Measurements from ENCODE around the gene PKDREJ.

Gene PKDREJ

DNA sequence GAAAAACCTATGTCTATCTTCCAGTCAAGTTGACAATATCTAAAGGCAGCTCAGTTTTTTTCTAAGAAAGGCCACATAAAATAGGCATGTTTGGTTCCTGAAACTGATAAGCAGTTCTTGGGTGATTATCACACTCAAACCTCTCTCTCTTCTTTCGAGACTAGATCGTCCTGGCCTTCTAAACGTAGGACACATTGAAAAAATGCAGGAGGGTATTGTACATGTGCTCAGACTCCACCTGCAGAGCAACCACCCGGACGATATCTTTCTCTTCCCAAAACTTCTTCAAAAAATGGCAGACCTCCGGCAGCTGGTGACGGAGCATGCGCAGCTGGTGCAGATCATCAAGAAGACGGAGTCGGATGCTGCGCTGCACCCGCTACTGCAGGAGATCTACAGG is 28.2 kb downstream of the PKDREJ start:
- no peak for DNase-seq (ENCODE audit: low read depth)

DNA sequence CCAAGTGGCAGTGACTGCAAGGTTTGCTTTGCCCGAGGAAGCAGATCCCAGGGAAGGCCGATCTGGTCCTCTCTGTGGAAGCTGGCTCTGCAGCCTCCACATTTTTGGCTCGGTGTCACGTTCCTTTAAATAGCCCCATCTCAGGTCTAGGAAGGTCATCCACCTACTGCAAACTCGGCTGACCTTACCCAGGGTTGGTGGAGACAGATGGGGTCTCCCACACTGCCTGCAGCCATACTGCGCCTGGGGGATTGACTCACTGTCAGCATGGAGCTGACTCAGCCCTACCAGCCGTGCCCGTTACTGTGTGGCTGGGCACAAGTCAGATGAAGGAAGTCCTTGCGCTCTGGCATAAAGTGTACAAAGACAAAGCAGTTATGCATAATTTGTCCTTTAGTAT is 29.9 kb downstream of the PKDREJ start:
- DNase-seq (ENCODE audit: low read depth), result no peak

DNA sequence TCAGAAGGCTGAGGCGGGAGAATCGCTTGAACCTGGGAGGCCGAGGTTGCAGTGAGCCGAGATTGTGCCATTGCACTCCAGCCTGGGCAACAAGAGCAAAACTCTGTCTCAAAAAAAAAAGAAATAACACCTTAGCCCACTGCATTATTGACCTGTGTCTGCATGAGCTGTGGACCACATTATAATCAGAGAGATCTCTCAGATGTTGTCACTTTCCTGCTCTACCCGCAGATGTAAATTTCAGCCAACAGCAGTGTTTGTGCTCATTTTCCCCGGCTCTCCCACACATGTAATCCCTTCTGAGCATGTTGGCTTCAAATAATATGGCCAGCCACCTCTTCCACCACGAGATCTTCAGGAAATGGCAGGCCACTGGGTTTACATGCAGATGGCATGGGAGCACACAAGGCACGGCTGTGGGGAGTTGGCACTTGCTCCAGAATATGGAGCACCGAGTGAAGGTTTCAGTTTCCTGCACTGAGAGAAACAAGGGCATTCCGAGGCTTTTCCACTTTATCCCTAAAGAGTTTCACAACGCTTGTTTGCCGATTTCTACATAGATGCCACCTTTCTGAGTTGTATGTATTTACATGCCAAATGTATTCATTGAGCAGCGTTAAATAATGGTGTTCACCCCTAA is 32.8 kb downstream of the PKDREJ start:
- DNase-seq (ENCODE audit: low read depth), result no peak

DNA sequence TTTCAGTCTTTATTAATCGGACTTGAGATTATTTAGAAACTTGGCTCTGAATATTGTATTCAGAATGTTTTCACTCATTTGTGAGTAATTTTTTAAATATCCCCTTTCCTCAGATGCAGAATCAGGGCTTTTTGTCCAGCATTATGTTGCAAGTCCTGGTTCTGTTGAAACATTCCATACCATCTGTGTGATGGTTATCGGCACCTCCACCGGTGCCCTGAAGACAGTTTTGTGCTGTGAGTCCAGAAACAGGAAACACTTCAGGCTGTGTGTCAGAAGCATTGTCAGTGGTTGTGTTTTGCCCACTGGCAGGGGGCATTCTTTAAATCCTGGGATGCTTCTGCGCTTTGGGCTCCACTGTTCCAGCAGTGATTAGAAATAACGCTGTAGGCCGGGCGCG is 33.4 kb downstream of the PKDREJ start:
- no peak for DNase-seq (ENCODE audit: low read depth)

DNA sequence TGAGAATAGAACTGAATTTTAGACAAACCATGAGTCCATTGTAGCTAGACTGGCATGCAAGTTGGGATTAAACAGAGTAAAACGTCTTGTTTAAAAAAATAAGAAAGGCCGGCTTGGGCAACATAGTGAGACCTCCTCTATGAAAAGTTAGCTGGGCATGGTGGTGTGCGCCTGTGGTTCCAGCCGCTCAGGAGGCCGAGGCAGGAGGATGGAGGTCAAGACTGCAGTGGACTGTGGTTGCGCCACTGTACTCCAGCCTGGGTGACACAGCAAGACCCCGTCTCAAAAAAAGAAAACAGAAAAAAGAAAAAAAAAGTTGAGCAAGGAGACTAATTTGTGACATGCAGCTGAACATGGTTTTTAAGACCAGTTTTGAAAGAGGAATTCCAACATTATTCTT is 36.6 kb downstream of the PKDREJ start:
- no peak for DNase-seq (ENCODE audit: low read depth)

DNA sequence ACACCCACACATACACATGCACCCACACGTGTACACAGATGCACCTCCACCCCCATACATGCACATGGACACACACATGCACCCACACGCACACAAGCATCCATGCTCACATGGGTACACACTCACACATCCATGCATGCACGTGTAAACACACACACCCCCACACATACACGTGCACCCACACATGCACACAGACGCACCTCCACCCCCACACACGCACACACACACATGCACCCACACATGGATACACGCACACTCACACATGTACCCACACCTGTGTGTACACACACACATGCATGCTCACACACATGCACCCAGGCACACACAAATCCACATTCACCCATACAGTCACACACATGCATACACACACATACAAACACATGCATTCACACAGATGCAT is 37.5 kb downstream of the PKDREJ start:
- no peak for DNase-seq (ENCODE audit: low read depth)

DNA sequence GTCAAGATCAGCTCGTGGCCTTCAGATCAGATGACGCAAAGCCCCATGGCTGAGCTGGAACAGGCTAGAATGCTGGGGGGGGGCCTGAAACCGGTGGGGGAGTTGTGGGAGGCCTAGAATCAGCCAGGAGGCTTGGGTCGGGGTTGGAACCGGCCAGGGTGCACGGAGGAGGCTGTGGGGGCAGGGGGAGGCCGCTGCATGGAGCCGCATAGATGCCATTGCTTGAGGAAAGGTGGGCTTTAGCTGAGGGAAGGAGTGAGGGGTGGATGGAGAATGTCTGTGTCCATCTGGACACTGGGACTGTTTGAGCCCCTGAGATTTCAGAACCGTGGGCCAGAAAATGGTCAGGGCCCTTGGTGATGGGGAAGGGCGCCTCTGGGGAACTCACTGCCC is 38.2 kb downstream of the PKDREJ start:
- DNase-seq (ENCODE audit: low read depth), result no peak

DNA sequence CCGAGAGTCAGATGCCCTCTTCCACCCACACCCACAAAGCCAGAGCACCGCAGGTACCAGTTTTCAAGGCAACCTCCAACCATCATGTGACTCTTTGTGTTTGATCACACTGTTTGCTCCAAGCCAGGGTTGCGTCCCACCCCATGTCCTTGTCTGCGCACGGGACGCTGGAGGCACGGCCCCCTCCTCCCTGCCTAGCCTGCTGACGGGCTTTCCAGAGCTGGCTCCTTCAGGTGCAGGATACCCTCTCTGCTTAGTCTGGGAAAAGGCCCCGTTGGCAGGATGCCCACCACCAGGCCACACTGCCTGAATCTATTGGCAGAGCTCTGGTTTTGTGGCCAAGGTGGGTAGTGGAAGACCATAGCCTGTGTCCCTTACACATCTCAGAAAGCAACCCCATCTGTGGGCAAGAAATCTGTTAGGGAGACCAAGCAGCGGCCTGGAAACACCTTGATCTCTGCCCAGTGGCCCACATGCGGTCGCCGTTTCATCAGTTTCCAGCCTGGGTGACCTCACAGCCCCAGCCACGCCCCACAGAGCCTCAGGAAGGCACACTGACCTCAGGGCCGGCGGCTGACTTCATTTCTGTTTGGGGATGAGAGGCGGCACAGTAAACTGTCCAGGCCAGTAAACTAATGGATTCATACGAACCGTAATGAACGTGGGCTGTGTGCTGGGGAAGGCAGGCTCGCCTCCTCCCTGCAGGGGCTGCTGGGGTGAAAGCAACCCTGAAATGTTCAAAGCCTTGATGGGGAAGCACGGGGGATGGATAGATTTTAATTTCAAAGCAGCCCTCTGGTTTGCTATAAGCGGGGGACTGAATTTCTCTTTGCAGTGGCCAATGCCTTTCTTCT is 38.9 kb downstream of the PKDREJ start:
- DNase-seq (ENCODE audit: low read depth), result no peak

DNA sequence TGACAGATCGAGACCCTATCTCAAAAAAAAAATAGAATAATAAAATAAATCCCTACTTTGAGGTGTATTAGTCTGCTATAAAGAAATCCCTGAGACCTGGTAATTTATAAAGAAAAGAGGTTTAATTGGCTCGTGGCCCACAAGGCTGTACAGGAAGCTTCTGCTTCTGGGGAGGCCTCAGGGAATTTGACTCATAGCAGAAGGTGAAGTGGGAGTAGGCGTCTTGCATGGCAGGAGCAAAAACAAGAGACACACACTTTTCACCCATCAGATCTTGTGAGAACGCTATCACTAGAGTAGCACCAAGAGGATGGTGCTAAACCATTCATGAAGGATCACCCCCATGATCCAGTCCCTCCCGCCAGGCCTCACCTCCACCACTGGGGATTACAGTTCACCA is 42.2 kb downstream of the PKDREJ start:
- DNase-seq (ENCODE audit: low read depth), result no peak

DNA sequence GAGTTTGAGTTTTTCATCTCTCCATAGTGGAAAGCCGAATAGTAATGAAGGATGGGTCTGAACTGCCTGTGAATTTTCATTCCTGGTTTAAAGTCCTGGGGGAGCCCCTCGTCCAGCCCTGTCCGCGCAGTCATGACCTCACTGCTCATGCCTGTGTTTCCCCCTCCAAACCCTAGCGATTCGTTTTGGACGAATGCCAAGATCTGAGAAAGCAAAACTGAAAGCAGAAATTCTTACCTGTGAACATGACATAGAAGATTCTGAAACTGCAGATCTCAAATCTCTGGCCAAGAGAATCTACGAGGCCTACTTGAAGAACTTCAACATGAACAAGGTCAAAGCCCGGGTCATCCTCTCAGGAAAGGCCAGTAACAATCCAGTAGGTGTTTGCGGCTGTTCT is 43.5 kb downstream of the PKDREJ start:
- no peak for DNase-seq (ENCODE audit: low read depth)

DNA sequence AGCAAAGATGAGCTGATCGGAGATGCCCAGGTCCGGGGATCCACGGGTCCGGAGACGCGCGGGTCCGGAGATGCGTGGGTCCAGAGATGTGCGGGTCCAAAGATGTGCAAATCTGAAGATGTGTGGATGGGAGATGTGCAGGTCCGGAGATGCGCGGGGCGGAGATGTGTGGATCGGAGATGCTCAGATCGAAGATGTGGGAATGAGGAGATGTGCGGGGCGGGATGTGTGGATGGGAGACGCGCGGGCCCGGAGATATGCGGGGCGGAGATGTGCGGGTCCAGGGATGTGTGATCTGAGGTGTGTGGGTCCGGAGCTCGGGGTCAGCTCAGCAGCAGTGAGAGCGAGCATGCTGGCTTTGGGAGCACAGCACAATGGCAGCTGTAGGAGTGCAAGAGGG is 48.5 kb downstream of the PKDREJ start:
- no peak for DNase-seq (ENCODE audit: low read depth)

DNA sequence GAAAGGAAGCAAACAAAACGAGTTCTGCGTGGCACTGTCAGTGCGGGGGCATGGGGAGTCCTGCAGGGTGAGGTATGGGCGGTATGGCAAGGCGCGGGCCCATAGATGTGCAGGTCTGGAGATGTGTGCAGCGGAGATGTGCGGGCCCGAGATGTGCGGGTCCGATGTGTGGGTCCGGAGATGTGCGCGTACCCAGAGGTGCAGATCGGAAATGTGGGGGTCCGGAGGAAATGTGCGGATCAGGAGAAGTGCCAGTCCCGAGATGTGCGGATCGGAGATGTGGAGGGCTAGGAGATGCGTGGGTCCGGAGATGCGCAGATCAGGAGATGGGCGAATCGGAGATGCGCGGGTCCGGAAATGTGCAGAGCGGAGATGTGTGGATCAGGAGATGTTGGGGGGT is 49.0 kb downstream of the PKDREJ start:
- no peak for DNase-seq (ENCODE audit: low read depth)

DNA sequence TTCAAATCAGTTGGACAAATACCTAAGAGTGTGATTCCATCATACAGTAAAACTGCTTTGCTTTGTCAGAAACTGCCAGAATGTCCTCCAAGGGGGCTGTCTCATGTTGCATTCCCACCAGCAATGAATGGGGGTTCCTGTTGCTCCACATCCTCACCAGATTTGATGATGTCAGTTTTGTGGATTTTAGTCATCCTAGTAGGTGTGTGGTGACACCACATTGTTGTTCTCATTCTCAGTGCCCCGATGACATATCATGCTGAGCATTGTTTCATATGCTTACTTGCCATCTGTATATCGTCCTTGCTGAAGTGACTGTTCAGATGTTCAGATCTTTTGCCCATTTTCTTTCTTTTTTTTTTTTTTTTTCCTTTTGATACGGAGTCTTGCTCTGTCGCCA is 50.1 kb downstream of the PKDREJ start:
- no peak for DNase-seq (ENCODE audit: low read depth)

DNA sequence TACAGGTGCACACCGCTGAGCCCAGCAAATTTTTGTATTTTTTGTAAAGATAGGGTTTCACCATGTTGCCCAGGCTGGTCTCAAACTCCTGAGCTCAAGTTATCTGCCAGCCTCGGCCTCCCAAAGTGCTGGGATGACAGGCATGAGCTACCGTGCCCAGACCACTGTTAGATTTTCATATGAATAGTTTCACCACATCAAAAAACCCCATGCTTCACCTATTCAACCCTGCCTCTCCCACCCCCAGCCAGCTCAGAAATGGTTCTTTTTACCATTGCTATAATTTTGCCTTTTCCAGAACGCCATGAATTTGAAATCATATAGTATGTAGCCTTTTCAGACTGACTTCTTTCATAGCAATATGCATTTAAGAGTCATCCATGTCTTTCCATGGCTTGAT is 50.9 kb downstream of the PKDREJ start:
- no peak for DNase-seq (ENCODE audit: low read depth)

DNA sequence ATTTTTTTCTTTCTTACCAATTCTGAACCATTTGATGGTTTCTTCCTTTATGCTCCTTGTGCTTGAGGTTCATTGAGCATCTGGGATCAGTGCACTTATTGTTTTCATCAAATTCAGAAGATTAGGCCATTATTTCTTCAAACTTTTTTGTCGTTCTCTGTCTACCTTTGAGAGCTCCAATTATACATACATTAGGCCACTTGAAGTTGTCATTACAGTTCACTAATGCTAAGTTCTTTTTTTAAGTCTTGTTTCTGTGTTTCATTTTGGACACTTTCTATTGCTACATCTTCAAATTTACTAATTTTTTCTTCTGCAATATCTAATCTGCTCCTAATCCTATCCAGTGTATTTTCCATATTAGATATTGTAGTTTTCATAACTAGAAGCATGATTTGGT is 53.9 kb downstream of the PKDREJ start:
- no peak for DNase-seq (ENCODE audit: low read depth)

Measured in activated T-cell treated with anti-CD3 and anti-CD28 coated beads for 1 hour (primary cell).